Urinary bladder (tissue), 4 donors: ENCODE data around the gene NINJ1. TPM values are rescaled to one million over a fixed set of nuclear protein-coding genes. Genes with fewer than 3 reads are reported as not detected.

Experiments used
- DNase-seq: peaks from one replicate; pipeline ENCODE4 v3.0.0-alpha.2; 2015; ENCODE audit errors: extremely low spot score
- H3K27ac ChIP-seq: one replicate; pipeline ENCODE4 v1.5.1; 2013; ENCODE audit warnings: low read depth, mild to moderate bottlenecking, moderate library complexity
- H3K36me3 ChIP-seq: one replicate; pipeline ENCODE4 v1.6.1; 2013; ENCODE audit warnings: mild to moderate bottlenecking, moderate library complexity; ENCODE audit not compliant: insufficient read depth
- H3K4me1 ChIP-seq: one replicate; pipeline ENCODE4 v1.6.1; 2013; ENCODE audit warnings: mild to moderate bottlenecking, moderate library complexity; ENCODE audit not compliant: insufficient read depth
- H3K4me3 ChIP-seq: one replicate; pipeline ENCODE4 v1.5.1; 2013; ENCODE audit warnings: low read depth, low read length
- WGBS: extraction: QIAGEN DNeasy Blood & Tissue Kit; methylation state at CpG from one replicate; pipeline ENCODE4 v1.1.7; 2013; 5-methylcytosine and 5-hydroxymethylcytosine counted together
- polyA plus RNA-seq: library from polyadenylated mRNA; stranded (reverse); fragments of 200-250 nt; gene quantifications from one replicate; pipeline ENCODE4 v1.2.3, GENCODE V29; 2013
- total RNA-seq: library from RNA; depleted of rRNA; stranded (reverse); fragments of >200 nt; gene quantifications from one replicate; pipeline ENCODE4 v1.2.3, GENCODE V29; 2014
- donor health status: healthy with polysubstance abuse.
- donor health status: healthy.

Gene NINJ1
- total and polyA plus RNA-seq, 2 donors: 13.2 to 48.2 TPM

DNA sequence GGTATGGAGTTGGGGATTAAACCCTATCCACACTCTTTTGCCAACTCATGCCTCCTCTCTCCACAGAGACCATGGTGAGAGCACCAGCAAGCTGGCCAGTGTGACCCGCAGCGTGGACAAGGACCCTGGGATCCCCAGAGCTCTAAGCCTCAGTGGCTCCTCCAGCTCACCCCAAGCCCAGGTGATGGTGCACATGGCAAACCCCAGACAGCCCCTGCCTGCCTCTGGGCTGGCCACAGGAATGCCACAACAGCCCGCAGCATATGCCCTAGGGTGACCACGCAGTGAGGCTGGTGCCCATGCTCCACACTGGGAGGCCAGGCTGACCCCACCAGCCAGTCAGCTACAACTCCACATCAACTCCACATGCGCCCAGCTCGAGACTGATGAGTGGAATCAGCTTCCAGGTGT lies 49.6 kb downstream of the NINJ1 start:
- 95% methylated on average over 6 of the region's 6 CpGs for WGBS
- no peak for DNase-seq
- H3K4me3 ChIP-seq: no peak overlapping the region

GRCh38 chr9:93083592-93084470 lies 50.2 kb downstream of the NINJ1 start:
- H3K36me3 ChIP-seq: no peaks in the 10 kb centered on the region
- WGBS: 85% methylated on average over 8 of the region's 8 CpGs
- H3K4me3 ChIP-seq: no peak overlapping the region
- no peaks in the 10 kb centered on the region for H3K4me1 ChIP-seq
- no peak for DNase-seq
- no peak overlapping the region for H3K27ac ChIP-seq

More for the DNA sequence above, 49.6 kb downstream of the NINJ1 start:
- H3K27ac ChIP-seq: no peak overlapping the region
- H3K4me1 ChIP-seq: no peaks in the 10 kb centered on the region
- no peaks in the 10 kb centered on the region for H3K36me3 ChIP-seq

- Histone ChIP-seq H3K4me1 (no peaks in the 10 kb centered on the region), H3K4me3 (no peak overlapping the region), H3K27ac (no peak overlapping the region), H3K36me3 (no peaks in the 10 kb centered on the region)
- WGBS: 57% methylated on average over 18 of the region's 18 CpGs
- DNase-seq: no peak
These were observed 51.1 kb downstream of the NINJ1 start for GRCh38 chr9:93082841-93083411.

DNA sequence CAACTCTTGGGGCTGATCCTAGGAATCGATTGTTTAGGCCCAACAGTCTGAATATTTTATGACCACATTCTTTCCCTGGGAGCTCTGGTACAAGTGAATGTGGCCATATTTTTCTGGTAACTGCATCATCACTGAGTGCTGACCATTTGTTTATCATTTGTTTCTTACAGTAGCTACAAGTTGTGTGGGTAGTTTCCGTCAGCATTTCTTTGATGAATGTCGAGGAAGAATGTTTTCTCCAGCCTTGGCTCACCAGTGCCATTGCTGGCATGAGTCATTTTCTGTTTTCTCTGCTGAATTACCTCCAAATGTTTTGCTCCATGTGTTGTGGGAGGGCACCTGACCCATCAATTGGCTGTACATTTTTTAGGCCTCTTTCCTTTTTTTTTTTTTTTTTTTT lies 52.1 kb downstream of the NINJ1 start:
- no peak for DNase-seq
- Histone ChIP-seq H3K4me3 (no peak overlapping the region), H3K4me1 (no peaks in the 10 kb centered on the region), H3K36me3 (no peaks in the 10 kb centered on the region), H3K27ac (no peak overlapping the region)
- WGBS: 60% methylated on average over 3 of the region's 3 CpGs

- 86% methylated on average over 10 of the region's 10 CpGs for whole genome bisulfite sequencing
- H3K27ac ChIP-seq: no peak overlapping the region
- no peak for DNase-seq
- H3K4me3 ChIP-seq: no peak overlapping the region
- no peaks in the 10 kb centered on the region for H3K4me1 ChIP-seq
- no peaks in the 10 kb centered on the region for H3K36me3 ChIP-seq
These were observed 52.9 kb downstream of the NINJ1 start for GRCh38 chr9:93081081-93081529.

DNA sequence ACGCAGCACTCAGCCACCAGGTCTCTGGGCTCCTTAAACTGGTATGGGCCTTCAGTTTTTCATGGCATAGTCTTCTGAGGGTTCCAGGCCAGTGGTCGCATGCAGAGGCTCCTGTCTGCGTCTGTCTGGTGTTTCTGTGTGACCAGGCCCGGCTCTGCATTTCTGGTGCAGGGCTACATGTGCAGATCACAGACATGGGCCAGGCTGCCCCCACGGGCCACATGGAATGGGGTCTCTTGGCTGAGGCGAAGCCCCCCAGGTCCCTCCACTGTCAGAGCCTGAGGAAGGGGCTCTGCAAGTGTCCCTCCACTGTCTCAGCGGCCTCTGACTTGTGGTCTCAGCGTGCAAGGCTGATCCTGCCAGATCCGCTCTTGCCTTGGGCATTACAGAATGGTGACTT lies 53.6 kb downstream of the NINJ1 start:
- H3K4me1 ChIP-seq: no peaks in the 10 kb centered on the region
- no peak overlapping the region for H3K27ac ChIP-seq
- 89% methylated on average over 9 of the region's 9 CpGs for WGBS
- DNase-seq: no peak
- no peak overlapping the region for H3K4me3 ChIP-seq
- H3K36me3 ChIP-seq: no peaks in the 10 kb centered on the region

- Histone ChIP-seq H3K36me3 (no peaks in the 10 kb centered on the region), H3K4me3 (no peak overlapping the region), H3K27ac (no peak overlapping the region), H3K4me1 (no peaks in the 10 kb centered on the region)
- no peak for DNase-seq
- whole genome bisulfite sequencing: 90% methylated on average over 13 of the region's 13 CpGs
These were observed 54.7 kb downstream of the NINJ1 start for GRCh38 chr9:93079371-93079770.

DNA sequence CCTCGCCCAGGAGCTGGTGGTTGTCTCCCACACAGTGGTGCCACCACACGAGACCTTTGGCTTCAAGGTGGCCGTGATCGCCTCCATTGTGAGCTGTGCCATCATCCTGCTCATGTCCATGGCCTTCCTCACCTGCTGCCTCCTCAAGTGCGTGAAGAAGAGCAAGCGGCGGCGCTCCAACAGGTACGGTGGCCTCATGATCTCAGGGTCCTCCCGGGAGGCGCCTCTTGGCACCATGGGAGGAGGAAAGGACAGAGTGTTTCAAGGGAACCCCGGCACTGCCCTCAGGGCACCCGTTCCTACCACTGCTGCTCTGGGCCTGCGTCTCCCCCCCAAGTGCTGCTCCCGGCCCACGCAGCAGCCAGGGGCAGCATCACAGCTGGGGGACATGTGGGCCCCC lies 56.2 kb downstream of the NINJ1 start:
- WGBS: 96% methylated on average over 16 of the region's 16 CpGs
- DNase-seq: no peak
- no peaks in the 10 kb centered on the region for H3K36me3 ChIP-seq
- no peak overlapping the region for H3K27ac ChIP-seq
- H3K4me1 ChIP-seq: no peaks in the 10 kb centered on the region
- H3K4me3 ChIP-seq: no peak overlapping the region

DNA sequence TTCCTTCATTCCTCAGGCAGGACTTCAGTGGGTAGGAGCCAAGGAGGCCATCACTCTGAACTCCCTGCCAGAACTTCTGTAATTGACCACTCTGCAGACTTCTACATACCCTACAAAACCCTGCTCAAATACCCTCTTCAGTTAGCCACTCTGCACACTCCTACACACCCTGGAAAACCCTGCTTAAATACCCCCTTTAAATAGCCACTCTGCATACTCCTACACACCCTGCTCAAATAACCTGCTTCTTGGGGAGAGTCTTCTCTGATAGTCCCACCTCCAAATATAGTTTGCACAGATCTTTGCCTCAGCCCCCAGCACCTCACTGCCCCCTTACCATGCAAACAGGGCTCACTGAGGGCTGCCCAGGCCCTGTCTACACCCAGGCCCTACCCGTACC lies 56.7 kb downstream of the NINJ1 start:
- Histone ChIP-seq H3K36me3 (no peaks in the 10 kb centered on the region), H3K4me1 (no peaks in the 10 kb centered on the region), H3K4me3 (no peak overlapping the region), H3K27ac (no peak overlapping the region)
- WGBS: 96% methylated on average over 1 of the region's 1 CpG
- no peak for DNase-seq

- no peak for DNase-seq
- 98% methylated on average over 2 of the region's 2 CpGs for WGBS
- Histone ChIP-seq H3K4me3 (no peak overlapping the region), H3K4me1 (no peaks in the 10 kb centered on the region), H3K27ac (no peak overlapping the region), H3K36me3 (no peaks in the 10 kb centered on the region)
These were observed 57.3 kb downstream of the NINJ1 start for GRCh38 chr9:93076792-93077128.

GRCh38 chr9:93076101-93076791 lies 57.8 kb downstream of the NINJ1 start:
- Histone ChIP-seq H3K36me3 (no peaks in the 10 kb centered on the region), H3K4me1 (no peaks in the 10 kb centered on the region), H3K4me3 (no peak overlapping the region), H3K27ac (no peak overlapping the region)
- WGBS: 87% methylated on average over 12 of the region's 12 CpGs
- no peak for DNase-seq

GRCh38 chr9:93072383-93072795 lies 61.7 kb downstream of the NINJ1 start:
- DNase-seq: no peak
- Histone ChIP-seq H3K36me3 (no peaks in the 10 kb centered on the region), H3K4me1 (no peaks in the 10 kb centered on the region), H3K27ac (no peak overlapping the region), H3K4me3 (no peak overlapping the region)
- WGBS: 17% methylated on average over 5 of the region's 5 CpGs
